22Rv1 (cell line): ENCODE results near the gene SMIM44.

ENCODE experiments used
- CTCF ChIP-seq: fragments of 450-650 bp; IDR thresholded peaks from 2 replicates; pipeline ENCODE4 v1.5.1; 2017; ENCODE audit warnings: mild to moderate bottlenecking
- ZFX ChIP-seq: fragments of 450-650 bp; IDR thresholded peaks from 2 replicates; pipeline ENCODE4 v1.6.1; 2017; ENCODE audit warnings: antibody characterized with exemption, borderline replicate concordance

GRCh38 chr19:3440082-3440481, 43.2 kb downstream of the SMIM44 start:
- TF ChIP-seq CTCF (peak; percentile 67), ZFX (no peak)
